RWPE2 (cell line): Measurements from ENCODE around the gene ANXA2R.

Experiments
- ATAC-seq: fragments of 200-7000 bp; cut with Tn5 transposase; 3 replicates; pipeline ENCODE4 v1.9.1; 2021; ENCODE audit warnings: low read depth
- DNase-seq: peaks from one replicate; pipeline ENCODE4 v3.0.0-alpha.2; 2020; ENCODE audit warnings: low spot score
- H3K27ac ChIP-seq: fragments of 450-650 bp; 2 replicates; pipeline ENCODE4 v1.5.1; 2017; ENCODE audit warnings: mild to moderate bottlenecking; ENCODE audit not compliant: poor library complexity, severe bottlenecking
- H3K27me3 ChIP-seq: fragments of 250-450 bp; sonication (Bioruptor Pico); 2 replicates; pipeline ENCODE4 v1.5.1; 2021; ENCODE audit warnings: mild to moderate bottlenecking, moderate library complexity; ENCODE audit not compliant: insufficient read depth, poor library complexity, severe bottlenecking
- H3K36me3 ChIP-seq: fragments of 250-450 bp; sonication (Bioruptor Pico); 2 replicates; pipeline ENCODE4 v1.5.1; 2020; ENCODE audit warnings: low read depth, mild to moderate bottlenecking, moderate library complexity
- H3K4me1 ChIP-seq: fragments of 250-450 bp; sonication (Bioruptor Pico); 2 replicates; pipeline ENCODE4 v1.5.1; 2021; ENCODE audit warnings: mild to moderate bottlenecking, moderate library complexity; ENCODE audit not compliant: insufficient read depth, poor library complexity, severe bottlenecking
- H3K4me3 ChIP-seq: fragments of 250-450 bp; sonication (Bioruptor Pico); 2 replicates; pipeline ENCODE4 v1.5.1; 2021; ENCODE audit warnings: mild to moderate bottlenecking, moderate library complexity; ENCODE audit not compliant: severe bottlenecking
- H3K9me3 ChIP-seq: fragments of 250-450 bp; sonication (Bioruptor Pico); 2 replicates; pipeline ENCODE4 v1.5.1; 2021; ENCODE audit warnings: mild to moderate bottlenecking, moderate library complexity; ENCODE audit not compliant: severe bottlenecking
- CTCF ChIP-seq: fragments of 450-650 bp; IDR thresholded peaks from one replicate; pipeline ENCODE4 v1.5.1; 2017; ENCODE audit warnings: mild to moderate bottlenecking, moderate library complexity; ENCODE audit not compliant: poor library complexity, severe bottlenecking

ANXA2R gene

GRCh38 chr5:43010935-43011315, 29.2 kb downstream of the ANXA2R start:
- DNase-seq, result no peak
- no peak for ATAC-seq
- Histone ChIP-seq H3K27me3 (no peaks in the 10 kb centered on the region), H3K4me3 (no peak overlapping the region), H3K36me3 (no peaks in the 10 kb centered on the region), H3K4me1 (peaks cover 12% of the 10 kb centered on the region), H3K9me3 (no peaks in the 10 kb centered on the region), H3K27ac (no peak overlapping the region)
- no peak for TF ChIP-seq CTCF

GRCh38 chr5:43008363-43009153, 31.6 kb downstream of the ANXA2R start:
- Histone ChIP-seq H3K9me3 (no peaks in the 10 kb centered on the region), H3K4me1 (peaks cover 12% of the 10 kb centered on the region), H3K4me3 (peak overlapping the region; percentile 35), H3K27me3 (no peaks in the 10 kb centered on the region), H3K36me3 (no peaks in the 10 kb centered on the region), H3K27ac (peak overlapping the region; percentile 88)
- ATAC-seq, result peak; percentile 81
- peak; percentile 45 for TF ChIP-seq CTCF
- DNase-seq, result peak; percentile 88

GRCh38 chr5:43007911-43008362, 32.2 kb downstream of the ANXA2R start:
- peak; percentile 47 for TF ChIP-seq CTCF
- H3K36me3 ChIP-seq, result no peaks in the 10 kb centered on the region
- peak overlapping the region; percentile 35 for H3K4me3 ChIP-seq
- DNase-seq (no peak), ATAC-seq (peak; percentile 65)
- H3K27me3 ChIP-seq, result no peaks in the 10 kb centered on the region
- peaks cover 12% of the 10 kb centered on the region for H3K4me1 ChIP-seq
- H3K9me3 ChIP-seq, result no peaks in the 10 kb centered on the region
- peak overlapping the region; percentile 88 for H3K27ac ChIP-seq

- ATAC-seq (peak; percentile 59), DNase-seq (no peak)
- H3K27me3 ChIP-seq, result no peaks in the 10 kb centered on the region
- H3K4me3 ChIP-seq, result peak overlapping the region; percentile 35
- no peak for TF ChIP-seq CTCF
- peak overlapping the region; percentile 88 for H3K27ac ChIP-seq
- H3K9me3 ChIP-seq, result no peaks in the 10 kb centered on the region
- peaks cover 12% of the 10 kb centered on the region for H3K4me1 ChIP-seq
- H3K36me3 ChIP-seq, result no peaks in the 10 kb centered on the region
These were observed 32.7 kb downstream of the ANXA2R start for GRCh38 chr5:43007246-43007910.
